Caco-2 (cell line): ENCODE results near the gene CDKN1A. TPM values are rescaled to one million over a fixed set of nuclear protein-coding genes. Genes with fewer than 3 reads are reported as not detected.

ENCODE experiments used
- BruUV-seq: library from RNA; stranded (reverse); fragments of 400-500 nt; replicated peaks from 2 replicates; lab custom pipeline; 2021; lab: Mats Ljungman, UMichigan
- CTCF ChIA-PET: fragments of 300-600 bp; sonication (Branson Sonifier 250); formaldehyde crosslinking; loops from one replicate; lab custom pipeline; 2022; ENCODE audit warnings: antibody characterized with exemption; lab: Charles Lee
- POLR2A ChIA-PET: fragments of 300-600 bp; sonication (Branson Sonifier 250); formaldehyde crosslinking; loops from one replicate; lab custom pipeline; 2022; ENCODE audit warnings: antibody characterized with exemption; lab: Charles Lee
- DNase-seq, 2 experiments: peaks; one replicate each; pipeline versions ENCODE4 v3.0.0 to v3.0.0-alpha.2; 2020 to 2022
- H3K27me3 ChIP-seq: replicated peaks from 2 replicates; pipeline ENCODE4 v1.6.0; 2011; ENCODE audit warnings: low read length; ENCODE audit not compliant: control insufficient read depth, insufficient read depth
- H3K36me3 ChIP-seq: 2 replicates; pipeline ENCODE4 v1.5.1; 2011; ENCODE audit warnings: low read length; ENCODE audit not compliant: control insufficient read depth, insufficient read depth
- H3K4me1 ChIP-seq: fragments of 250-450 bp; sonication (Bioruptor Pico); 2 replicates; pipeline ENCODE4 v1.5.1; 2020; ENCODE audit warnings: mild to moderate bottlenecking
- H3K4me3 ChIP-seq: 2 replicates; pipeline ENCODE4 v1.5.1; 2011; ENCODE audit warnings: low read depth, mild to moderate bottlenecking, control low read depth, low read length
- H3K9me3 ChIP-seq: fragments of 250-450 bp; sonication (Bioruptor Pico); 2 replicates; pipeline ENCODE4 v1.5.1; 2020; ENCODE audit warnings: mild to moderate bottlenecking, moderate library complexity
- H3K27ac Mint-ChIP-seq: one replicate; pipeline ENCODE4 v1.8.0; 2022; ENCODE audit warnings: mixed read lengths; ENCODE audit not compliant: unreplicated experiment
- H3K27me3 Mint-ChIP-seq: one replicate; pipeline ENCODE4 v1.8.0; 2022; ENCODE audit warnings: mixed read lengths; ENCODE audit not compliant: insufficient read depth, unreplicated experiment
- H3K36me3 Mint-ChIP-seq: one replicate; pipeline ENCODE4 v1.8.0; 2022; ENCODE audit warnings: mild to moderate bottlenecking, mixed read lengths; ENCODE audit not compliant: insufficient read depth, unreplicated experiment
- H3K4me1 Mint-ChIP-seq: one replicate; pipeline ENCODE4 v1.8.0; 2022; ENCODE audit warnings: low read depth, mixed read lengths; ENCODE audit not compliant: unreplicated experiment
- H3K4me3 Mint-ChIP-seq: one replicate; pipeline ENCODE4 v1.8.0; 2022; ENCODE audit warnings: mild to moderate bottlenecking, moderate library complexity, mixed read lengths; ENCODE audit not compliant: unreplicated experiment
- H3K9me3 Mint-ChIP-seq: one replicate; pipeline ENCODE4 v1.8.0; 2022; ENCODE audit warnings: mixed read lengths; ENCODE audit not compliant: unreplicated experiment
- CTCF ChIP-seq, 2 experiments: fragments of 200-600 bp in 1 of 2; IDR thresholded peaks; 1 replicate in 1 of 2; 2 replicates in 1 of 2; pipeline versions ENCODE4 v1.5.1 to v1.8.0; 2011 to 2022; ENCODE audit warnings: antibody characterized with exemption in 1 of 2, control low read depth in 1 of 2, inconsistent platforms in 1 of 2, low read depth in 1 of 2, low read length in 1 of 2, mild to moderate bottlenecking in 1 of 2, moderate library complexity in 1 of 2; ENCODE audit not compliant: insufficient read depth in 1 of 2, severe bottlenecking in 1 of 2, unreplicated experiment in 1 of 2
- intact Hi-C: fragments of 100-400 bp; cut with micrococcal nuclease; formaldehyde crosslinking; loops from one replicate; pipeline ENCODE4 v1.10.0; 2022; ENCODE audit not compliant: unreplicated experiment
- total RNA-seq: library from RNA; stranded (reverse); gene quantifications from 2 replicates; pipeline ENCODE4 v1.2.3, GENCODE V29; 2022

CDKN1A gene
- total RNA-seq, 1 experiment from 2014 or later: 3.0 TPM

DNA sequence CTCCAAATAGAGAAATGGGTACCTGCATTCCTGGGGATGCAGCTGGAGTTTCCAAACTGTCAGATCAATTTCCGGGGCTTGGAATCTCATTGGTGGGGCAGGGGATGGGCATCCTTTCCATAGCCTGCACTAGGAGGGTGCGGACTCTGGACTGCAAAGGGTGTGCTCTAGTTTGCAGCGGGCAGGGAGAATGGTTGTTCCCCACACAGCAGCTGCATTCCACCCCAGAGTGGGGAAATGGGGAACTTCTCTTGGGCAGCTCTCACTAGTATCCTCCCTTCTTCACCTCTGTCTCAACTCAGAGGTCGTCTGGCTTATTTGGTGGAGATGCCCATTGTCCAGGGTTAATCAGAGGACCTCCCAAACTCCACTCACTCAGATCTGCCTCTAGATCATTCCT is 34.5 kb upstream of the CDKN1A start:
- H3K27me3 Mint-ChIP-seq: no peaks in the 10 kb centered on the region
- POLR2A ChIA-PET: interaction anchor here (0.6 kb wide), 1 partner anchor 307 kb away, joined by 3 read pairs; no protein-coding TSS in a partner anchor
- no peaks in the 10 kb centered on the region for H3K36me3 Mint-ChIP-seq
- no peak for DNase-seq
- H3K4me3 Mint-ChIP-seq: no peak overlapping the region
- no peaks in the 10 kb centered on the region for H3K4me1 Mint-ChIP-seq
- Histone ChIP-seq H3K4me3 (no peak overlapping the region), H3K36me3 (no peaks in the 10 kb centered on the region), H3K4me1 (no peaks in the 10 kb centered on the region), H3K27me3 (no peaks in the 10 kb centered on the region), H3K9me3 (no peaks in the 10 kb centered on the region)
- no TSS peak for BruUV-seq
- no peak for TF ChIP-seq CTCF (IDR thresholded peaks at IDR 0.05; ENCODE audit: insufficient read depth in 1 of 2, low read depth in 1 of 2, low read length in 1 of 2, severe bottlenecking in 1 of 2, unreplicated experiment in 1 of 2)
- CTCF ChIA-PET: interaction anchor here (1.0 kb wide), 1 partner anchor 19 kb away, joined by 3 read pairs; no protein-coding TSS in a partner anchor
- H3K27ac Mint-ChIP-seq: no peak overlapping the region
- no peaks in the 10 kb centered on the region for H3K9me3 Mint-ChIP-seq
- intact Hi-C loops: no loop called here

DNA sequence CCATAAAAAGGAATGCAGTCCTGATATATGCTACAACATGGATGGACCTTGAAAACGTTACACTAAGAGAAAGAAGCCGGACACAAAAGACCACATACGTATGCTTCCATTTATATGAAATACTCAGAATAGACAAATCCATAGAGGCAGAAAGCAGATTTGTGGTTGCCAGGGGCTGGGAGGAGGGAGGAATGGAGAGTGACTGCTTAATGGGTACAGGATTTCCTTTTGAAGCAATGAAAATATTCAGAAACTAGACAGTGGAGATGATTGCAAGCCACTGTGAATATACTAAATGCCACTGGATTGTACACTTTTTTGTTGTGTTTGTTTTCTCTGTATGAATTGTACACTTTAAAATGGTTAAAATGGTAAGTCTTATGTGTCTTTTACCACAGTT is 29.4 kb upstream of the CDKN1A start:
- no peaks in the 10 kb centered on the region for H3K36me3 Mint-ChIP-seq
- peaks cover 6% of the 10 kb centered on the region for H3K4me1 Mint-ChIP-seq
- POLR2A ChIA-PET: no interaction called here
- TF ChIP-seq CTCF (IDR thresholded peaks at IDR 0.05; ENCODE audit: insufficient read depth in 1 of 2, low read depth in 1 of 2, low read length in 1 of 2, severe bottlenecking in 1 of 2, unreplicated experiment in 1 of 2): no peak
- DNase-seq: no peak
- CTCF ChIA-PET: no interaction called here
- Histone ChIP-seq H3K4me3 (no peak overlapping the region), H3K4me1 (no peaks in the 10 kb centered on the region; the same call in none of the 2 replicates), H3K27me3 (no peaks in the 10 kb centered on the region), H3K9me3 (no peaks in the 10 kb centered on the region), H3K36me3 (no peaks in the 10 kb centered on the region)
- no peak overlapping the region for H3K27ac Mint-ChIP-seq
- BruUV-seq: no TSS peak
- no peak overlapping the region for H3K4me3 Mint-ChIP-seq
- H3K27me3 Mint-ChIP-seq: no peaks in the 10 kb centered on the region
- no peaks in the 10 kb centered on the region for H3K9me3 Mint-ChIP-seq
- intact Hi-C loops: no loop called here

DNA sequence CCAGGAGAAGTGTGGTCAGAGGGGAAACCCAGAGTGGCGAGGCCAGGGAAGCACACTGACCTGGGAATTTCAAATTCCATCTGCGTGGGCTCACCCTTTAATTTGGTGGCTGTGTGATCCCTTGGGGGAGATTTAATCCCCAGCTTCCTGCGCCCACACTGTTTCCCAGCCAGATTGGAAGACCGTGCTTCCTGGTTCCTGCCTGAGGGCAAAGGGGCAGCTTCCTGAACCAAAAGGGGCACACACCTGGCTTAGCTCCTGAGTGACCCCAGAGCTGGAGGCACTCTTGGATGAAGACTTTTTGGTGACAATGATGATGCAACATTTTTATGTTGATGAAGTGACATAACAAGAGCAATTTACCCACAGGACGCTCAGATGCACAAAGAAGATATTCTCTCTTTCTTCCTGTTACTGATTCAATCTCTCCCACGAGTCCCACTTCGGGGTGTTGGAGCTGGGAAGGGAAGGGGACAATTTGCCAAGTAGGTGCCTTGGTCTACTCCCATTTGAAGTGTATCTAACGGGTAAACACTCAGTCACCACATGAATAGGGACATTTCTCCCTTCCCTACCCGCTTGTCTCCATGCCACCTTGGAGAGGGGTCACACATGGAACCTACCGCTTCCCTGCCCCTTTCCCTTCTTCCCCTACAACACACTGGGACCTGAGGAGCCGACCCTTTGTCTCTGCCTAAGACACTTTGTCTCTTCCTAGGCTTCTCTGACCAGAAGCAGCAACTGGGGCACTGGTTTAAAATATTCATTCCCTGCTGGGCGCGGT is 28.6 kb upstream of the CDKN1A start:
- H3K27ac Mint-ChIP-seq: no peak overlapping the region
- POLR2A ChIA-PET: interaction anchor here (0.6 kb wide), 1 partner anchor 152 kb away, joined by 5 read pairs; no protein-coding TSS in a partner anchor
- no peaks in the 10 kb centered on the region; the same call in none of the 2 replicates for H3K4me1 ChIP-seq
- CTCF ChIA-PET: no interaction called here
- H3K27me3 Mint-ChIP-seq: no peaks in the 10 kb centered on the region
- H3K36me3 Mint-ChIP-seq: no peaks in the 10 kb centered on the region
- BruUV-seq: no TSS peak
- H3K4me1 Mint-ChIP-seq: peaks cover 6% of the 10 kb centered on the region
- H3K9me3 ChIP-seq: no peaks in the 10 kb centered on the region
- no peak overlapping the region for H3K4me3 ChIP-seq
- no peaks in the 10 kb centered on the region for H3K9me3 Mint-ChIP-seq
- no peak for DNase-seq
- no peaks in the 10 kb centered on the region for H3K36me3 ChIP-seq
- H3K4me3 Mint-ChIP-seq: no peak overlapping the region
- intact Hi-C loops: loop anchor here (2.0 kb wide), 1 partner anchor 29 kb away; the partner anchor contains the start of gene CDKN1A
- H3K27me3 ChIP-seq: no peaks in the 10 kb centered on the region
- no peak for TF ChIP-seq CTCF (IDR thresholded peaks at IDR 0.05; ENCODE audit: insufficient read depth in 1 of 2, low read depth in 1 of 2, low read length in 1 of 2, severe bottlenecking in 1 of 2, unreplicated experiment in 1 of 2)
